ENCODE results near the gene GFY. TPM values are rescaled to one million over a fixed set of nuclear protein-coding genes. Genes with fewer than 3 reads are reported as not detected.

The GFY gene
- total RNA-seq, 1 donor = not detected

DNA sequence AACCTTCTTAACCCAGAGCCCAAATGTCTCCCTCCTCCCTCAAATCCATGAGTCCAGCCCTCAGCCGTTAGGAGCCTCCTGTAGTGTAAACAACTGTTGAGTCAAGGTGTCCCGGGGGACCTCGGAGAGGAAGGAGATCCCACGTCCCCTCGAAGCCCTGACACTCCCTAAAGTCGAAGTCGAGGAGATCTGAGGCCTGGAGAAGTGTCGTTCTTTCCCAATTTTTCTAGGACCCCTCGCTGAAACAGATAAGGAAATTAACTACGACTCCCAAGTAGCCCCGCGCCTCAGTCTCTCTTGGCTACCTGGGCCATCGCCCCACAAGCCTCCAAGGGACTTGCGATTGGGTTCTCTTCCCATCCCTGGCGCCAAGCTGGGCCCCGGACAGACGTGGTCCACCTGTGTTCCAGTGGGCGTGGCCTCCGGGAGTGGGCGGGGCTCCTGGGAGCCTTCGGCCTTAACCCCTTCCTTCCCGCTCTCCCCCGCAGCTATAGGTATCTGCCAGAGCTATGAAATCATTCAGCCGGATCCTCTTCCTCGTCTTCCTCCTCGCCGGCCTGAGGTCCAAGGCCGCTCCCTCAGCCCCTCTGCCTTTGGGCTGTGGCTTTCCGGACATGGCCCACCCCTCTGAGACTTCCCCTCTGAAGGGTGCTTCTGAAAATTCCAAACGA lies 869 bp downstream of the GFY start:
- TF ChIP-seq, protein P1, sequence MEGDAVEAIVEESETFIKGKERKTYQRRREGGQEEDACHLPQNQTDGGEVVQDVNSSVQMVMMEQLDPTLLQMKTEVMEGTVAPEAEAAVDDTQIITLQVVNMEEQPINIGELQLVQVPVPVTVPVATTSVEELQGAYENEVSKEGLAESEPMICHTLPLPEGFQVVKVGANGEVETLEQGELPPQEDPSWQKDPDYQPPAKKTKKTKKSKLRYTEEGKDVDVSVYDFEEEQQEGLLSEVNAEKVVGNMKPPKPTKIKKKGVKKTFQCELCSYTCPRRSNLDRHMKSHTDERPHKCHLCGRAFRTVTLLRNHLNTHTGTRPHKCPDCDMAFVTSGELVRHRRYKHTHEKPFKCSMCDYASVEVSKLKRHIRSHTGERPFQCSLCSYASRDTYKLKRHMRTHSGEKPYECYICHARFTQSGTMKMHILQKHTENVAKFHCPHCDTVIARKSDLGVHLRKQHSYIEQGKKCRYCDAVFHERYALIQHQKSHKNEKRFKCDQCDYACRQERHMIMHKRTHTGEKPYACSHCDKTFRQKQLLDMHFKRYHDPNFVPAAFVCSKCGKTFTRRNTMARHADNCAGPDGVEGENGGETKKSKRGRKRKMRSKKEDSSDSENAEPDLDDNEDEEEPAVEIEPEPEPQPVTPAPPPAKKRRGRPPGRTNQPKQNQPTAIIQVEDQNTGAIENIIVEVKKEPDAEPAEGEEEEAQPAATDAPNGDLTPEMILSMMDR (IDR thresholded peaks at IDR 0.05; ENCODE audit: extremely low read depth, low read depth, low read length) = no peak
- DNase-seq (ENCODE audit: insufficient read length, low spot score, missing footprints) = peak; percentile 93
- no peaks in the 10 kb centered on the region for H3K4me1 ChIP-seq (ENCODE audit: insufficient read depth, low read length)
- H4K20me1 ChIP-seq (ENCODE audit: insufficient read depth, low read length) = peaks cover 3% of the 10 kb centered on the region
- no peaks in the 10 kb centered on the region for H3K36me3 ChIP-seq (ENCODE audit: insufficient read depth, low read length)
- no peak overlapping the region for H2AFZ ChIP-seq (ENCODE audit: low read length)
- H3K79me2 ChIP-seq (ENCODE audit: insufficient read depth, low read length) = no peaks in the 10 kb centered on the region
- no peak overlapping the region for H3K4me3 ChIP-seq (ENCODE audit: insufficient read depth, low read length)
- no peak overlapping the region for H3K4me2 ChIP-seq (ENCODE audit: insufficient read depth, low read length)
- H3K9me3 ChIP-seq (ENCODE audit: low read depth, low read length) = no peaks in the 10 kb centered on the region
- H3K27ac ChIP-seq (ENCODE audit: low read depth, low read length) = no peak overlapping the region
- peaks cover 95% of the 10 kb centered on the region for H3K27me3 ChIP-seq (ENCODE audit: insufficient read depth, low read length)

DNA sequence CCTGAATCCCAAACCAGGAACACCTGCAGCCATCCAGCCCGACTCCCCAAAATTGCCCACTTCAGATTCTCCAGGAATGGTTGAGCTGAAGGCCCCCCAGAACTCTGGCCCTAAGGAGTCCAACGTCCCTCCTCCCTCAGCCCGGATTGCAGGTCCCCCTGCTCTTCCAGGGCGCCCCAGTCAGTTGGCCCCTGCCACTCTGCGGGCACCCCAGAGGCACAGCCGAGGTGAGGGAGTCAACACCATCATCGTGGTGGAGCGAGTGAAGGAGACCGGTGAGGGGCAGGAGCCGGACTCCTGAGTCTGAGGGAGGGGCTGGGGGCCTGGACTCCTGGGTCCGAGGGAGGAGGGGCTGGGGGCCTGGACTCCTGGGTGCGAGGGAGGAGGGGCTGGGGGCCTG lies 2.2 kb downstream of the GFY start:
- Histone ChIP-seq H3K79me2 (ENCODE audit: insufficient read depth, low read length) (no peaks in the 10 kb centered on the region), H3K4me2 (ENCODE audit: insufficient read depth, low read length) (no peak overlapping the region), H3K4me1 (ENCODE audit: insufficient read depth, low read length) (no peaks in the 10 kb centered on the region), H3K4me3 (ENCODE audit: insufficient read depth, low read length) (no peak overlapping the region), H4K20me1 (ENCODE audit: insufficient read depth, low read length) (no peaks in the 10 kb centered on the region), H3K27me3 (ENCODE audit: insufficient read depth, low read length) (peaks cover 94% of the 10 kb centered on the region), H2AFZ (ENCODE audit: low read length) (no peak overlapping the region), H3K36me3 (ENCODE audit: insufficient read depth, low read length) (no peaks in the 10 kb centered on the region), H3K27ac (ENCODE audit: low read depth, low read length) (no peak overlapping the region), H3K9me3 (ENCODE audit: low read depth, low read length) (no peaks in the 10 kb centered on the region)
- TF ChIP-seq, protein P1 (IDR thresholded peaks at IDR 0.05; ENCODE audit: extremely low read depth, low read depth, low read length) = no peak
- no peak for DNase-seq (ENCODE audit: insufficient read length, low spot score, missing footprints)

DNA sequence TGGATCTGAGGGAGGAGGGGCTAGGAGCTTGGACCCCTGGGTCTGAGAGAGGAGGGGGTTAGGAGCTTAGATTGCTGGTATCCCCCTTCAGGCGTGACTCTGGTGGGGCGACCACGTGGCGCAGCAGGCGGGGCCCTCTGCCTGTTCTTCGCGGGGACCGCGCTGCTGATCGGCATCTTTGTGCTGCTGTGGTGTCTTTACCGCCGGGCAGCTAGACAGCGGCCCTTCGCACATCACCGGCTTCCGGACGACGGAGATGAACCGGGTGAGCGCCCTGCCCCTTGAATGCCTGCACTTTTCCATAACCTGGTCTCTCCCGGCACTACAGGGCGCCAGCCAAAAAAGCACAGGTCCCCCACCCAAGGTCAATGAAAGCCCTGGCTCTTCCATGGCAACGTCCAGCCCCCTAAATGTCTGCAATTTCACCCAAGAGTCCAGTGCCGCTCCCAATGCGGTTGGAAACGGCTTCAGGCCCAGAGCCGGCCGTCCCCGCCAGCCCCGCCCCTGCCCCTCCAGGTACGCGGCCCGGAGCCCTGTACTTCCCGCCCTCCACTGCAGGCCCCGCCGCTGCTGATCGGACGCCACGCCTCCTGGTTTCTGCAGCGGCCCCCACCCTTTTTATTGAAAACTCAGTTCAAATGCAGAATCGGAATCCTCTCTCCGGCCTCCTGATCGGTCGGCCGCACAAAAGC lies 2.8 kb downstream of the GFY start:
- peaks cover 94% of the 10 kb centered on the region for H3K27me3 ChIP-seq (ENCODE audit: insufficient read depth, low read length)
- TF ChIP-seq, protein P1 (IDR thresholded peaks at IDR 0.05; ENCODE audit: extremely low read depth, low read depth, low read length) = no peak
- no peak overlapping the region for H2AFZ ChIP-seq (ENCODE audit: low read length)
- H3K4me2 ChIP-seq (ENCODE audit: insufficient read depth, low read length) = no peak overlapping the region
- H3K4me3 ChIP-seq (ENCODE audit: insufficient read depth, low read length) = no peak overlapping the region
- H3K9me3 ChIP-seq (ENCODE audit: low read depth, low read length) = no peaks in the 10 kb centered on the region
- H3K79me2 ChIP-seq (ENCODE audit: insufficient read depth, low read length) = no peaks in the 10 kb centered on the region
- H3K36me3 ChIP-seq (ENCODE audit: insufficient read depth, low read length) = no peaks in the 10 kb centered on the region
- H4K20me1 ChIP-seq (ENCODE audit: insufficient read depth, low read length) = no peaks in the 10 kb centered on the region
- no peak overlapping the region for H3K27ac ChIP-seq (ENCODE audit: low read depth, low read length)
- DNase-seq (ENCODE audit: insufficient read length, low spot score, missing footprints) = peak; percentile 92
- no peaks in the 10 kb centered on the region for H3K4me1 ChIP-seq (ENCODE audit: insufficient read depth, low read length)

All from osteoblast (primary cell).